CD4-positive, CD25-positive, alpha-beta regulatory T cell (primary cell): ENCODE data around the gene DDIT4L. TPM values are rescaled to one million over a fixed set of nuclear protein-coding genes. Genes with fewer than 3 reads are reported as not detected.

ENCODE experiments used
- ATAC-seq, 2 donors: fragments of 150-1000 bp; cut with Tn5 transposase; one replicate each; pipeline ENCODE4 v1.10.0; 2021; ENCODE audit warnings: low read depth in 2 of 2, moderate number of reproducible peaks in 2 of 2, moderate library complexity in 1 of 2
- DNase-seq, 3 donors: peaks; one replicate each; pipeline versions ENCODE4 v3.0.0 to v3.0.0-alpha.2; 2012 to 2022; ENCODE audit warnings: mixed read lengths in 1 of 3
- H3K27ac ChIP-seq: one replicate; pipeline ENCODE4 v1.7.0; 2013; ENCODE audit warnings: mild to moderate bottlenecking, low read length; ENCODE audit not compliant: insufficient read depth, poor library complexity, severe bottlenecking
- H3K27me3 ChIP-seq: one replicate; pipeline ENCODE4 v1.7.0; 2013; ENCODE audit warnings: low read length; ENCODE audit not compliant: control insufficient read depth, insufficient read depth
- H3K36me3 ChIP-seq: one replicate; pipeline ENCODE4 v1.7.0; 2013; ENCODE audit warnings: mild to moderate bottlenecking, low read length, moderate library complexity; ENCODE audit not compliant: control insufficient read depth, insufficient read depth
- H3K4me1 ChIP-seq: 2 replicates; pipeline ENCODE4 v1.7.0; 2013; ENCODE audit warnings: mild to moderate bottlenecking, low read length; ENCODE audit not compliant: insufficient read depth, control insufficient read depth, poor library complexity, severe bottlenecking
- H3K4me3 ChIP-seq: one replicate; pipeline ENCODE4 v1.7.0; 2013; ENCODE audit warnings: low read depth, mild to moderate bottlenecking, low read length, moderate library complexity
- H3K9me3 ChIP-seq, 2 experiments: 1 replicate in 1 of 2; 2 replicates in 1 of 2; pipeline ENCODE4 v1.7.0; 2013; ENCODE audit warnings: low read length in 2 of 2, mild to moderate bottlenecking in 1 of 2, moderate library complexity in 1 of 2; ENCODE audit not compliant: control insufficient read depth in 2 of 2
- H3K27ac Mint-ChIP-seq, 3 donors: one replicate each; pipeline ENCODE4 v1.8.0; 2020 to 2022; ENCODE audit warnings: mild to moderate bottlenecking in 3 of 3, mixed read lengths in 3 of 3, moderate library complexity in 2 of 3
- H3K27me3 Mint-ChIP-seq: one replicate; pipeline ENCODE4 v1.8.0; 2022; ENCODE audit warnings: mild to moderate bottlenecking, mixed read lengths
- H3K36me3 Mint-ChIP-seq: one replicate; pipeline ENCODE4 v1.8.0; 2020; ENCODE audit warnings: mixed read lengths
- H3K4me1 Mint-ChIP-seq, 4 donors: one replicate each; pipeline ENCODE4 v1.8.0; 2020 to 2022; ENCODE audit warnings: mixed read lengths in 4 of 4, mild to moderate bottlenecking in 1 of 4
- H3K4me3 Mint-ChIP-seq, 4 donors: one replicate each; pipeline ENCODE4 v1.8.0; 2020 to 2022; ENCODE audit warnings: mild to moderate bottlenecking in 4 of 4, mixed read lengths in 4 of 4, moderate library complexity in 3 of 4
- H3K9me3 Mint-ChIP-seq, 7 donors: one replicate each; pipeline ENCODE4 v1.8.0; 2020 to 2022; ENCODE audit warnings: mixed read lengths in 7 of 7, mild to moderate bottlenecking in 3 of 7, moderate library complexity in 2 of 7
- polyA plus RNA-seq, 4 donors: library from polyadenylated mRNA; unstranded; fragments of 300-500 nt; fragmentation: Illumina TruSeq; gene quantifications; one replicate each; pipeline ENCODE4 v1.2.3, GENCODE V29; 2021
- total RNA-seq: library from RNA; stranded (reverse); gene quantifications from one replicate; pipeline ENCODE4 v1.2.3, GENCODE V29; 2022

Gene DDIT4L
- total and polyA plus RNA-seq, 5 donors from 2014 or later, result not detected

GRCh38 chr4:100175858-100176257 is 14.4 kb downstream of the DDIT4L start:
- H3K36me3 ChIP-seq, result no peaks in the 10 kb centered on the region
- Mint-ChIP-seq H3K36me3 (no peaks in the 10 kb centered on the region), H3K4me1 (no peaks in the 10 kb centered on the region), H3K9me3 (peaks cover 0 to 1% (median 0%) of the 10 kb centered on the region in 7 donors), H3K27ac (no peak overlapping the region), H3K27me3 (no peaks in the 10 kb centered on the region), H3K4me3 (no peak overlapping the region)
- H3K27ac ChIP-seq, result no peak overlapping the region
- no peaks in the 10 kb centered on the region for H3K9me3 ChIP-seq
- H3K4me1 ChIP-seq, result no peaks in the 10 kb centered on the region
- DNase-seq (no peak), ATAC-seq (no peak)
- H3K4me3 ChIP-seq, result no peak overlapping the region
- no peaks in the 10 kb centered on the region for H3K27me3 ChIP-seq

GRCh38 chr4:100174985-100175383 is 15.3 kb downstream of the DDIT4L start:
- Mint-ChIP-seq H3K4me1 (no peaks in the 10 kb centered on the region), H3K9me3 (peaks cover 0 to 1% (median 0%) of the 10 kb centered on the region in 7 donors), H3K27me3 (no peaks in the 10 kb centered on the region), H3K4me3 (no peak overlapping the region), H3K36me3 (no peaks in the 10 kb centered on the region), H3K27ac (no peak overlapping the region)
- ATAC-seq, result no peak
- Histone ChIP-seq H3K27ac (no peak overlapping the region), H3K4me3 (no peak overlapping the region), H3K36me3 (no peaks in the 10 kb centered on the region), H3K9me3 (no peaks in the 10 kb centered on the region), H3K4me1 (no peaks in the 10 kb centered on the region), H3K27me3 (no peaks in the 10 kb centered on the region)
- DNase-seq, result no peak

GRCh38 chr4:100170986-100171385 is 19.3 kb downstream of the DDIT4L start:
- H3K27me3 Mint-ChIP-seq, result no peaks in the 10 kb centered on the region
- H3K4me3 Mint-ChIP-seq, result no peak overlapping the region
- Histone ChIP-seq H3K27ac (no peak overlapping the region), H3K4me3 (no peak overlapping the region), H3K4me1 (no peaks in the 10 kb centered on the region), H3K36me3 (no peaks in the 10 kb centered on the region), H3K27me3 (no peaks in the 10 kb centered on the region), H3K9me3 (no peaks in the 10 kb centered on the region)
- ATAC-seq, result no peak
- no peak for DNase-seq
- no peak overlapping the region for H3K27ac Mint-ChIP-seq
- no peaks in the 10 kb centered on the region for H3K9me3 Mint-ChIP-seq
- no peaks in the 10 kb centered on the region for H3K4me1 Mint-ChIP-seq
- H3K36me3 Mint-ChIP-seq, result no peaks in the 10 kb centered on the region

- H3K4me3 ChIP-seq, result no peak overlapping the region
- no peaks in the 10 kb centered on the region for H3K36me3 ChIP-seq
- no peaks in the 10 kb centered on the region for H3K27me3 ChIP-seq
- Mint-ChIP-seq H3K4me1 (no peaks in the 10 kb centered on the region), H3K27ac (no peak overlapping the region), H3K27me3 (no peaks in the 10 kb centered on the region), H3K9me3 (no peaks in the 10 kb centered on the region), H3K4me3 (no peak overlapping the region), H3K36me3 (no peaks in the 10 kb centered on the region)
- no peak for DNase-seq
- H3K9me3 ChIP-seq, result no peaks in the 10 kb centered on the region
- peaks cover 3% of the 10 kb centered on the region for H3K4me1 ChIP-seq
- no peak overlapping the region for H3K27ac ChIP-seq
- no peak for ATAC-seq
Observed at GRCh38 chr4:100169491-100170485, 20.5 kb downstream of the DDIT4L start.

- no peak overlapping the region for H3K27ac ChIP-seq
- H3K4me1 ChIP-seq, result peaks cover 3% of the 10 kb centered on the region
- ATAC-seq (no peak), DNase-seq (no peak)
- H3K36me3 Mint-ChIP-seq, result no peaks in the 10 kb centered on the region
- no peaks in the 10 kb centered on the region for H3K36me3 ChIP-seq
- no peaks in the 10 kb centered on the region for H3K4me1 Mint-ChIP-seq
- H3K4me3 Mint-ChIP-seq, result no peak overlapping the region
- no peaks in the 10 kb centered on the region for H3K27me3 Mint-ChIP-seq
- H3K9me3 ChIP-seq, result no peaks in the 10 kb centered on the region
- no peaks in the 10 kb centered on the region for H3K27me3 ChIP-seq
- H3K27ac Mint-ChIP-seq, result no peak overlapping the region
- H3K9me3 Mint-ChIP-seq, result no peaks in the 10 kb centered on the region
- no peak overlapping the region for H3K4me3 ChIP-seq
Observed at GRCh38 chr4:100168521-100168920, 21.7 kb downstream of the DDIT4L start.

- H3K9me3 Mint-ChIP-seq, result peaks cover 0 to 9% (median 3%) of the 10 kb centered on the region in 7 donors
Observed at GRCh38 chr4:100166297-100167039, 23.8 kb downstream of the DDIT4L start.

GRCh38 chr4:100165809-100166208 is 24.5 kb downstream of the DDIT4L start:
- ATAC-seq (no peak), DNase-seq (no peak)
- no peak overlapping the region for H3K4me3 Mint-ChIP-seq
- no peaks in the 10 kb centered on the region for H3K27me3 ChIP-seq
- H3K4me3 ChIP-seq, result no peak overlapping the region
- H3K36me3 Mint-ChIP-seq, result no peaks in the 10 kb centered on the region
- no peaks in the 10 kb centered on the region for H3K27me3 Mint-ChIP-seq
- H3K9me3 Mint-ChIP-seq, result peaks cover 0 to 9% (median 3%) of the 10 kb centered on the region in 7 donors
- no peaks in the 10 kb centered on the region for H3K4me1 Mint-ChIP-seq
- no peak overlapping the region for H3K27ac ChIP-seq
- no peaks in the 10 kb centered on the region for H3K36me3 ChIP-seq
- peaks cover 3% of the 10 kb centered on the region for H3K4me1 ChIP-seq
- H3K9me3 ChIP-seq, result peaks cover 8% of the 10 kb centered on the region in 2 experiments
- H3K27ac Mint-ChIP-seq, result no peak overlapping the region

More at GRCh38 chr4:100166297-100167039, 23.8 kb downstream of the DDIT4L start:
- no peak for DNase-seq
- Mint-ChIP-seq H3K27me3 (no peaks in the 10 kb centered on the region), H3K36me3 (no peaks in the 10 kb centered on the region), H3K4me3 (no peak overlapping the region), H3K4me1 (no peaks in the 10 kb centered on the region), H3K27ac (no peak overlapping the region)
- Histone ChIP-seq H3K4me1 (peaks cover 3% of the 10 kb centered on the region), H3K27me3 (no peaks in the 10 kb centered on the region), H3K36me3 (no peaks in the 10 kb centered on the region), H3K9me3 (peaks cover 6% of the 10 kb centered on the region in 2 experiments), H3K4me3 (no peak overlapping the region), H3K27ac (no peak overlapping the region)
- ATAC-seq, result no peak
